Fibroblast of villous mesenchyme (primary cell): ENCODE results near the gene HES4. TPM values are rescaled to one million over a fixed set of nuclear protein-coding genes. Genes with fewer than 3 reads are reported as not detected.

Experiments used
- DNase-seq: peaks from one replicate; pipeline ENCODE4 v3.0.0-alpha.2; 2010; ENCODE audit warnings: low read depth
- H3K4me3 ChIP-seq: 2 replicates; pipeline ENCODE4 v1.5.1; 2011; ENCODE audit warnings: low read depth, mild to moderate bottlenecking, low read length
- CTCF ChIP-seq: IDR thresholded peaks from 2 replicates; pipeline ENCODE4 v1.5.1; 2012; ENCODE audit warnings: low read depth, mild to moderate bottlenecking, low read length; ENCODE audit not compliant: insufficient read depth
- total RNA-seq: library from RNA; depleted of rRNA; stranded (reverse); fragments of >200 nt; gene quantifications from 2 replicates; pipeline ENCODE4 v1.2.3, GENCODE V29; 2012

The HES4 gene
- total RNA-seq, 1 donor: 2.2 TPM

DNA sequence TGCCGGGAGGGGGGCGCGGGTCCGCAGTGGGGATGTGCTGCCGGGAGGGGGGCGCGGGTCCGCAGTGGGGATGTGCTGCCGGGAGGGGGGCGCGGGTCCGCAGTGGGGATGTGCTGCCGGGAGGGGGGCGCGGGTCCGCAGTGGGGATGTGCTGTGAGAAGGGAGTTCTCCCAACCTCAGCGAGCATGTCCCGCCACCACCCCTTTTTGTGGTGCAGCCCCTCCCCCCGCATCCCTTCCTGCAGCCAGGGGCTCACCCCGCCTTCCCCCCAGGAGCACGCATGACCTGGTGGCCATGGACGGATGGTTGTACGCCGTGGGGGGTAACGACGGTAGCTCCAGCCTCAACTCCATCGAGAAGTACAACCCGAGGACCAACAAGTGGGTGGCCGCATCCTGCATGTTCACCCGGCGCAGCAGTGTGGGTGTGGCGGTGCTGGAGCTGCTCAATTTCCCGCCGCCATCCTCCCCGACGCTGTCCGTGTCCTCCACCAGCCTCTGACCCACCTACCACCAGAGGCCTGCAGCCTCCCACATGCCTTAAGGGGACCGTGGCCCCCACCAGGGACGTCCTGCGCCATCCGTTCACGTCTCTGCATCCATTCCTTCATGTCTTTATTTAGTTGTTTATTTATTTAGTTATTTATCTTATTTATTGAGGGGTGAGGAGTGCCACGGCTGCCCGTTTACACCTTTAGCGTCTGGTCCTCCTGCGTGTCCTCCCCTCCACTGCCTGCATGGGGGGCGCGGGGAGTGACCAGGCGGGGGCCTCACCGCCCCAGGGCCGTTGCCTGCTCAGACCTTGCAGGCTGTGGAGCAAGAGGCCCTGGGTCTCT is 35.0 kb downstream of the HES4 start:
- no peak for TF ChIP-seq CTCF
- no peak overlapping the region for H3K4me3 ChIP-seq
- no peak for DNase-seq

DNA sequence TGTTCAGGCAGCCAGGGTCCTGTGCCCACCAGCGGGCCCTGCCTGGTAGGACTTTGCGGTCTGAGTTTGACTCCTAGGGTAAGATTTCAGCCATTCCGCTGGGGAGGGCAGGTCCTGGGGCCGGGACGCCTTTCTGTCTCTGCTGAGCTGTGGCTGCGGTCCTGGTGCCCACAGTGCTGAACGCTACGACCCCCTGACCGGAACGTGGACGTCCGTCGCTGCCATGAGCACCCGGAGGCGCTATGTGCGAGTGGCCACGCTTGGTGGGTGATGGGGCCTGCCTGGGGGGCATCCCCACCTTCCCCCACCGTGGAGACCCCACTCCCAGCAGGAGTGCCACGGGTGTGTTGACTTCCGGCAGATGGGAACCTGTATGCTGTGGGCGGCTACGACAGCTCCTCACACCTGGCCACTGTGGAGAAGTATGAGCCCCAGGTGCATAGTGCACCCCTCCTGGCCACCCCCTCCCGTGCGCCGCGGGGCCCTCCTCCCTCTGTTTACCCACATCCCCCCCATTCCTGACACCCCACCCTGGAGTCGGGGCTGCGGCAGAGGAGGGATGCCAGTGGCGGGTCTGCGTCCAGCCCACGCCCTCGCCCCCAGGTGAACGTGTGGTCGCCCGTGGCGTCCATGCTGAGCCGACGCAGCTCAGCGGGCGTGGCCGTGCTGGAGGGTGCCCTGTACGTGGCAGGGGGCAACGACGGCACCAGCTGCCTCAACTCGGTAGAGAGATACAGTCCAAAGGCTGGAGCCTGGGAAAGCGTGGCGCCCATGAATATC is 36.0 kb downstream of the HES4 start:
- no peak for DNase-seq
- TF ChIP-seq CTCF: no peak
- H3K4me3 ChIP-seq: no peak overlapping the region

DNA sequence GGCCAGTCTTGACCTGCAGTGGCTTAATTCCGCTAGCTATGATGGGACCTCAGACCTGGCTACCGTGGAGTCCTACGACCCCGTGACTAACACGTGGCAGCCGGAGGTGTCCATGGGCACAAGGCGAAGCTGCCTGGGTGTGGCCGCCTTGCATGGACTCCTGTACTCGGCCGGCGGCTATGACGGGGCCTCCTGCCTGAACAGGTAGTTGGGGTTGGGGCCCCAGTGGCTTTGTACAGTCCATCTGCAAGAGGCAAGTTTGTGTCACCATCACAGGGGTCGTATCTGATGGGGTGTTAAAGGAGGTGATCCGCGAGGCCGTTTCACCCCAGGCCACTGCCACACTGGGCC is 36.6 kb downstream of the HES4 start:
- no peak for TF ChIP-seq CTCF
- H3K4me3 ChIP-seq: no peak overlapping the region
- DNase-seq: no peak

GRCh38 chr1:962381-963300 is 37.3 kb downstream of the HES4 start:
- no peak for DNase-seq
- TF ChIP-seq CTCF: no peak
- no peak overlapping the region for H3K4me3 ChIP-seq

GRCh38 chr1:961132-961669 is 38.7 kb downstream of the HES4 start:
- no peak for DNase-seq
- no peak for TF ChIP-seq CTCF

More at GRCh38 chr1:961132-961669, 38.7 kb downstream of the HES4 start:
- H3K4me3 ChIP-seq: peak overlapping the region; percentile 62
